ENCODE results near the gene SEZ6. TPM values are rescaled to one million over a fixed set of nuclear protein-coding genes. Genes with fewer than 3 reads are reported as not detected.

SEZ6 gene
- total and polyA plus RNA-seq, 7 donors, result 0.04 TPM; not detected in 6

GRCh38 chr17:28992185-28992584 lies 13.6 kb downstream of the SEZ6 start:
- intact Hi-C loops (cut with DNase I), result no loop called here
- TF ChIP-seq, protein P1, sequence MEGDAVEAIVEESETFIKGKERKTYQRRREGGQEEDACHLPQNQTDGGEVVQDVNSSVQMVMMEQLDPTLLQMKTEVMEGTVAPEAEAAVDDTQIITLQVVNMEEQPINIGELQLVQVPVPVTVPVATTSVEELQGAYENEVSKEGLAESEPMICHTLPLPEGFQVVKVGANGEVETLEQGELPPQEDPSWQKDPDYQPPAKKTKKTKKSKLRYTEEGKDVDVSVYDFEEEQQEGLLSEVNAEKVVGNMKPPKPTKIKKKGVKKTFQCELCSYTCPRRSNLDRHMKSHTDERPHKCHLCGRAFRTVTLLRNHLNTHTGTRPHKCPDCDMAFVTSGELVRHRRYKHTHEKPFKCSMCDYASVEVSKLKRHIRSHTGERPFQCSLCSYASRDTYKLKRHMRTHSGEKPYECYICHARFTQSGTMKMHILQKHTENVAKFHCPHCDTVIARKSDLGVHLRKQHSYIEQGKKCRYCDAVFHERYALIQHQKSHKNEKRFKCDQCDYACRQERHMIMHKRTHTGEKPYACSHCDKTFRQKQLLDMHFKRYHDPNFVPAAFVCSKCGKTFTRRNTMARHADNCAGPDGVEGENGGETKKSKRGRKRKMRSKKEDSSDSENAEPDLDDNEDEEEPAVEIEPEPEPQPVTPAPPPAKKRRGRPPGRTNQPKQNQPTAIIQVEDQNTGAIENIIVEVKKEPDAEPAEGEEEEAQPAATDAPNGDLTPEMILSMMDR (IDR thresholded peaks at IDR 0.05), result no peak
- no peaks in the 10 kb centered on the region for H3K27me3 ChIP-seq (ENCODE audit: insufficient read depth in 3 of 3, low read length in 2 of 3)
- no peaks in the 10 kb centered on the region for H3K36me3 ChIP-seq (ENCODE audit: insufficient read depth in 1 of 2, low read depth in 1 of 2)
- no peaks in the 10 kb centered on the region for H3K4me1 ChIP-seq
- no peak overlapping the region for H3K4me3 ChIP-seq
- no peaks in the 10 kb centered on the region for H3K9me3 ChIP-seq
- 71 to 82% (median 75%) methylated on average over 7 of the region's 7 CpGs for WGBS, 3 donors
- ATAC-seq (no peak), DNase-seq (no peak)
- H3K27ac ChIP-seq, result no peak overlapping the region

GRCh38 chr17:28991779-28992178 lies 14.1 kb downstream of the SEZ6 start:
- H3K9me3 ChIP-seq, result no peaks in the 10 kb centered on the region
- DNase-seq (no peak), ATAC-seq (no peak)
- 48 to 52% (median 52%) methylated on average over 8 of the region's 8 CpGs for WGBS, 3 donors
- H3K27me3 ChIP-seq (ENCODE audit: insufficient read depth in 3 of 3, low read length in 2 of 3), result no peaks in the 10 kb centered on the region
- H3K27ac ChIP-seq, result no peak overlapping the region
- no peaks in the 10 kb centered on the region for H3K4me1 ChIP-seq
- TF ChIP-seq, protein P1 (IDR thresholded peaks at IDR 0.05), result no peak
- H3K36me3 ChIP-seq (ENCODE audit: insufficient read depth in 1 of 2, low read depth in 1 of 2), result no peaks in the 10 kb centered on the region
- no peak overlapping the region for H3K4me3 ChIP-seq
- intact Hi-C loops (cut with DNase I), result no loop called here

DNA sequence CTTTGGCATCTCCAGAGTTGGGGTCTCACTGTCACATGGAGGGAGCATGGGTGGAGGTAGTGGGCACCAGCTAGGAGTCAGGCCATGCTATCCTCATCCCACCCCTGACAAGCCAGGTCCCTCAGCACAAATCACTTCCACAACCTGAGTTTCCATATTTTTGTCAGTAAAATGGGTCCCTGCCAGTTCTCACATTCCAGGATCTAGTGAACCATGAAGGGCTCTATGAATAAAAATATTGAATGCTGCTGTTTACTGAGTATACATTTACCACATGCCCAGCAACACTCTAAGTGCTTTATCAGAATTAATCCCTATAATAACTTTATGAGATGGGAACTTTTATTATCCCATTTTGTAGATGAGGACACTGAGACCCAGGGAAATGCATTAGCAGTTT lies 16.8 kb downstream of the SEZ6 start:
- no peaks in the 10 kb centered on the region for H3K4me1 ChIP-seq
- no peak overlapping the region for H3K4me3 ChIP-seq
- no peaks in the 10 kb centered on the region for H3K27me3 ChIP-seq (ENCODE audit: insufficient read depth in 3 of 3, low read length in 2 of 3)
- H3K27ac ChIP-seq, result no peak overlapping the region
- intact Hi-C loops (cut with DNase I), result no loop called here
- no peak for DNase-seq
- H3K36me3 ChIP-seq (ENCODE audit: insufficient read depth in 1 of 2, low read depth in 1 of 2), result no peaks in the 10 kb centered on the region
- H3K9me3 ChIP-seq, result no peaks in the 10 kb centered on the region
- TF ChIP-seq, protein P1 (IDR thresholded peaks at IDR 0.05), result no peak
- no peak for ATAC-seq

DNA sequence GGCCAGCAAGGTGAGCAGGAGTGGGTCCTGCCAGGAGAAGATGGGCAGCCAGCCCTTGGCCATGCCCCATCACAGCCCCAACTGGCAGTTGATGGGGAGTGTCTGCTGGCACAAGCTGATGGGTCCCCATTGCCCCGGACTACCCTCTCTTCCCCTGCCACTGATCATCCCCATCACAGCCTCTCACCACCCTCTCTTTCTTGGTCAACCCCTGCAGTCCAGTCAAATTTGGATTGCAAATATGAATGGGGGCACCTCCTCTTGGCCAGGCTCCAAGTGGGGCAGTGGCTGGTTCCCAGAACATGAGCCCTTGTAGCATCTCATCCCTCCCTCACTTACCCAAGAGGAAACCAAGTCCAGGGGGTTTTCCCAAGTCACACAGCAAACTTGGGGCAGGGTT lies 17.4 kb downstream of the SEZ6 start:
- no peaks in the 10 kb centered on the region for H3K27me3 ChIP-seq (ENCODE audit: insufficient read depth in 3 of 3, low read length in 2 of 3)
- intact Hi-C loops (cut with DNase I), result no loop called here
- H3K4me3 ChIP-seq, result no peak overlapping the region
- ATAC-seq (no peak), DNase-seq (no peak)
- H3K4me1 ChIP-seq, result no peaks in the 10 kb centered on the region
- TF ChIP-seq, protein P1 (IDR thresholded peaks at IDR 0.05), result no peak
- no peaks in the 10 kb centered on the region for H3K36me3 ChIP-seq (ENCODE audit: insufficient read depth in 1 of 2, low read depth in 1 of 2)
- WGBS, 3 donors, result 96 to 100% (median 100%) methylated on average over 1 of the region's 1 CpG
- no peak overlapping the region for H3K27ac ChIP-seq
- H3K9me3 ChIP-seq, result no peaks in the 10 kb centered on the region
